Measurements from ENCODE around the gene FXYD5.
"Not testable (repeated sequence)": the region's sequence is repeated elsewhere in the genome, so short reads cannot be mapped to it uniquely, and the experiment has no call there.

FXYD5 gene

DNA sequence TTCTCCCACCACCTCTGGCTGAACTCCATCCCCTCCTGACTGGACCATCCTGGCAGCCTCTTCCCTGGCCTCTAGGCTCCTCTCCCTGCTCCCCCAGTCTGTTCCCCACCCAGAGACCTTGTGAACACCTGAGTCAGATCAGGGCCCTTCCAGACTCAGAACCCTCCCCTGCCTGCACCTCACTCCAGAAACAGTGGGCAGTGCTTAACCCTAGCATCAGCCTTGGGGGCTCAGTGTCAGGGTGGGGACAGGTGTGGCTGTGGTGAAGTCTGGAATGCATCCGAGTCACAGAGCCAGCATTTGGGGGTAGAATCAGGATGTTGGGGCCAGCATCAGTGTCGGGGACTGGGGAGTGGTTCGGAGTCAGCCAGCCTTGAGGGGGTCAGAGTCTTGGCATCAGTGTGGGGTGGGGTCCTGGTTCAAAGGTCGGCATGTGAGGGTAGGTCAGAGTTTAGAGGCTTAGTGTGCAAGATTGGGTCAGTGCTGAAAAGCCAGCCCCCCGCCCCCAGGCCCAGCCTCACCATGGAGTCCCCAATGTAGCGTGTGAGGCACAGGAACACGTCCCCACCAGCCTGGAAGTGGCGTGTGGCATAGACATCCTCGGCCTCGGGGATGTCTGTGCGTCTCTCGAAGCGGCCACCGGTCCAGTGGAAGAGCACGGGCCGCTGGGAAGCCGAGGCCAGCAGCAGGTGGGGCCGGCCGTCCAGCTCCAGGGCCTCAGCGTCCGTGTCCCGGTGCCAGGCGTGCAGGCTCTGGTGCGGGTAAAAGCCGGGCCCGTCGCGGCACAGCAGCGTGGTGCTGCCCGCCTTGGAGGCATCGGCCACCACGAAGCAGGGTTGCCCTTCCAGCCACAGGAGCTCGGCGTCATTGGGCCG lies 28.5 kb upstream of the FXYD5 start:
- no peak for DNase-seq (ENCODE audit: low read depth)
- TF ChIP-seq, protein P1, sequence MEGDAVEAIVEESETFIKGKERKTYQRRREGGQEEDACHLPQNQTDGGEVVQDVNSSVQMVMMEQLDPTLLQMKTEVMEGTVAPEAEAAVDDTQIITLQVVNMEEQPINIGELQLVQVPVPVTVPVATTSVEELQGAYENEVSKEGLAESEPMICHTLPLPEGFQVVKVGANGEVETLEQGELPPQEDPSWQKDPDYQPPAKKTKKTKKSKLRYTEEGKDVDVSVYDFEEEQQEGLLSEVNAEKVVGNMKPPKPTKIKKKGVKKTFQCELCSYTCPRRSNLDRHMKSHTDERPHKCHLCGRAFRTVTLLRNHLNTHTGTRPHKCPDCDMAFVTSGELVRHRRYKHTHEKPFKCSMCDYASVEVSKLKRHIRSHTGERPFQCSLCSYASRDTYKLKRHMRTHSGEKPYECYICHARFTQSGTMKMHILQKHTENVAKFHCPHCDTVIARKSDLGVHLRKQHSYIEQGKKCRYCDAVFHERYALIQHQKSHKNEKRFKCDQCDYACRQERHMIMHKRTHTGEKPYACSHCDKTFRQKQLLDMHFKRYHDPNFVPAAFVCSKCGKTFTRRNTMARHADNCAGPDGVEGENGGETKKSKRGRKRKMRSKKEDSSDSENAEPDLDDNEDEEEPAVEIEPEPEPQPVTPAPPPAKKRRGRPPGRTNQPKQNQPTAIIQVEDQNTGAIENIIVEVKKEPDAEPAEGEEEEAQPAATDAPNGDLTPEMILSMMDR (conservative IDR thresholded peaks at IDR 0.05; ENCODE audit: control insufficient read depth, insufficient read depth, low read depth, low read length): no peak
- H3K4me3 ChIP-seq (ENCODE audit: control insufficient read depth, low read depth, low read length): no peak overlapping the region

DNA sequence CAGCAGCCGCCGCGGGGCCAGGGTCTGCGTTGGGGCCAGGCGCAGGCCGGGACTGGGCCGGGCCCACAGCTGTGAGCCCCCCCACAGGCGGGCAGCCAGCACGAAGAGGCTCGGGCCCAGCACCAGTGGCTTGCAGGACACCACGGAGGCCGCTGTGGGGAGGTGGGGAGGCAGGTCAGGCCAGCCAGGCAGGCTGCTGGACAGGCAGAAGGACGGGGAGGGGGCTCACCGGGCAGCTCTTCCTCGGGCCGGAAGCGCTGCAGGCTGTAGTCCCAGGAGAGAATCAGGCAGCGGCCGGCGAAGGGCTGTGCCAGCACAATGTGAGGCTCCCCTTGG lies 27.9 kb upstream of the FXYD5 start:
- TF ChIP-seq, protein P1 (conservative IDR thresholded peaks at IDR 0.05; ENCODE audit: control insufficient read depth, insufficient read depth, low read depth, low read length): no peak
- DNase-seq (ENCODE audit: low read depth): no peak
- no peak overlapping the region for H3K4me3 ChIP-seq (ENCODE audit: control insufficient read depth, low read depth, low read length)

DNA sequence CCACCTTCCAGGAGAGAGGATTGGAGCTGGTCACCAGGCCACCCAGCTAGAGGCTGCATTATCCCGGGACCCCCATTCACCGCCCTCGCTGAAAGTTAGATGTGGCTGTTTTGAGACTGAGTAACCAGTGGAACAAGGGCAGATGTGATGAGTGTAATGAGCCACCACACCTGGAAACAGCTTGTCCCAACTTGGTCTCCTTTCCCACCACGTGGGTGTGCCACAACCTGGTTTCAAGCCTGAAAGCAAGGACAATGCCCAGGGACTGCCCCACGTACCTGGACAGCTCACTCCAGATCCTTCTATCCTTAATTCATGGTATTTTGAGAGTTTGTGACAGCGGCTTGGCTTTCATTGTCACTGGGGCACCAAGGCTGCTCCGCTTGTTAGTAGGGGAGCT lies 26.7 kb upstream of the FXYD5 start:
- DNase-seq (ENCODE audit: low read depth): no peak
- TF ChIP-seq, protein P1 (conservative IDR thresholded peaks at IDR 0.05; ENCODE audit: control insufficient read depth, insufficient read depth, low read depth, low read length): no peak
- no peak overlapping the region for H3K4me3 ChIP-seq (ENCODE audit: control insufficient read depth, low read depth, low read length)

DNA sequence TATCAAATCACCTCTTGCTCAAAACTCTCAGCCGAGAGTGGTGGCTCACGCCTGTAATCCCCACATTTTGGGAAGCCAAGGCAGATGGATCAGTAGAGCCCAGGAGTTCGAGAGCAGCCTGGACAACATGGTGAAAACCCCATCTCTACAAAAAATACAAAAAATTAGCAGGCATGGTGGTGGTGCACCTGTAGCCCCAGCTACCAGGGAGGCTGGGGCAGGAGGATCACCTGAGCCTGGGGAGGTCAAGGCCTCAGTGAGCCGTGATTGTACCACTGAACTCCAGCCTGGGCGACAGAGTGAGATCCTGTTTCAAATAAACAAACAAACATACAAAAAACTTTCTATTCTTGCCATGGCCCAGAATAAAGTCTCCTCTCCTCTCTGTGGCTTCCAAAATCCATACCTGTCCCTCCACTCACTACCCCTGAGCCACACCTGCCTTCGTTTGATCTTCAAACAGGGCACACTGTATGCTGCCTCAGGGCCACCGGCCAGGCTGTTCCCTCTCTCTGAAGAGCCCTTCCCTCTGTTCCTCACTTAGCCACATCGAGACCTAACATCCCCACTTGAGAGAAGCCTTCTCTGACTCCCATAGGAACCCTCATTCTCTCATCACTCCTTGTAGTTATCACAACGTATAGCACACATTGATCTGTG lies 26.0 kb upstream of the FXYD5 start:
- H3K4me3 ChIP-seq (ENCODE audit: control insufficient read depth, low read depth, low read length): no peak overlapping the region
- TF ChIP-seq, protein P1 (conservative IDR thresholded peaks at IDR 0.05; ENCODE audit: control insufficient read depth, insufficient read depth, low read depth, low read length): no peak
- no peak for DNase-seq (ENCODE audit: low read depth)

DNA sequence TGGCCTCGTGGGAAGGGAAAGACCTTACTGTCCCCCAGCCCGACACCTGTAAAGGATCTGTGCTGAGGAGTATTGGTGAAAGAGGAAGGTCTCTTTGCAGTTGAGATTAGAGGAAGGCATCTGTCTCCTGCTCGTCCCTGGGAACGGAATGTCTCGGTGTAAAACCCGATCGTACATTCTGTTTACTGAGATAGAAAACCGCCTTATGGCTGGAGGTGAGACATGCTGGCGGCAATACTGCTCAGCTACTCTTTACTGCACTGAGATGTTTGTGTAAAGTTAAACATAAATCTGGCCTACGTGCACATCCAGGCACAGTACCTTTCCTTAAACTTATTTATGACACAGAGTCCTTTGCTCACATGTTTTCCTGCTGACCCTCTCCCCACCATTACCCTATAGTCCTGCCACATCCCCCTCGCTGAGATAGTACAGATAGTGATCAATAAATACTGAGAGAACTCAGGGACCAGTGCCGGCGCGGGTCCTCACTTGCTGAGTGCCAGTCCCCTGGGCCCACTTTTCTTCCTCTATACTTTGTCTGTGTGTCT lies 24.7 kb upstream of the FXYD5 start:
- H3K4me3 ChIP-seq (ENCODE audit: control insufficient read depth, low read depth, low read length): not testable (repeated sequence)

DNA sequence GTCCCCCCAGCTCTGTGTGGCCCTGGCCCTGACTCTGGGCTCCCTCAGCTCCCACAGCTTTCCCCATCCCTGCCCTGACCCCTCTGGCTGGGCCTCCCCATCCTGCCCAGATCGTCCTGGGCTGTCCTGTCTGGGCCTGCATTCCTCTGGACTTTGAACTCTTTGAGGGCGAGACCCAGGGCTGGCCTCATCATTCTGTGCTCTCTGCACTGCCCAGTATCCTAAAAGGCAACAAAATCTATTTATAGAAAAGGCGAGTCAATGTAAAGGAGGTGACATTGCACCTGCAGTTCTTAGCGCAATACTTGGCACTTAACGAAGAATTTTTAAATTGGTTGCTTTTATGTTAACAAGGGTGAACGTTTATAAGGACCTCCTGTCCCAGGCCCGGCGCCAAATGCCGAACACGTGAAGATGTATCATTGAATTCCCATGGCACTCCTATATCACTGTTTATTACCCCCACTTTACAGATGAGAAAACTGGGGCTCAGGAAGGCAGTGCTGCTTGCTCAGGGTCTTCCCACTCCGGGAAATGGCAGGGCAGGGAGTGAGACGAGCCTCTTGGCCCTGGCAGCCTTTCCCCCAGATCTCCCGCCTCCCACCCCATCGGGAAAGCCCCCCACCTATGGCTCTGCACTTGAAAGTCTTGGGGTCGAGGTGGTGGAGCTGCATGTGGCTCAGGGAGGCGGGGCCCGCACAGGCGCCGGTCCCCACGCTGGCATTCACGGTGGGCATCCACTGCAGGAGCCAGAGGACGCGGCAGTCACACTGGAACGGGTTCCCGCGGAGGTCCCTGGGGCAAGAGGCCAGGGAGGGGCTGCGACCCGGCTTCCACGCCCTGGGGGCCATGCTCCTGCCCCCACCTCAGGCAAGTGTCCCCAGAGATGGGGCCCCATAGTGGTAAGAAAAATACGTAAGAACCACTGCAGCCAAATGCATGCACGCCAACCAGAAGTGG lies 23.5 kb upstream of the FXYD5 start:
- TF ChIP-seq, protein P1 (conservative IDR thresholded peaks at IDR 0.05; ENCODE audit: control insufficient read depth, insufficient read depth, low read depth, low read length): no peak
- peak; percentile 30 for DNase-seq (ENCODE audit: low read depth)
- no peak overlapping the region for H3K4me3 ChIP-seq (ENCODE audit: control insufficient read depth, low read depth, low read length)

More for the DNA sequence above, 24.7 kb upstream of the FXYD5 start:
- DNase-seq (ENCODE audit: low read depth): not testable (repeated sequence)
